Measurements from ENCODE around the gene SLC12A8. TPM values are rescaled to one million over a fixed set of nuclear protein-coding genes. Genes with fewer than 3 reads are reported as not detected.

Gene SLC12A8
- 1 to 10 TPM; 3.0 to 4.1 TPM for total RNA-seq

GRCh38 chr3:125212509-125213363, at the start of gene SLC12A8:
TSS of gene SLC12A8 (minus strand) at chr3:125212748. CDS start at chr3:125211349, 1,399 bp downstream.
- Histone ChIP-seq H3K4me1 (ENCODE audit: control insufficient read depth in 1 of 2, low read depth in 2 of 2) (peaks cover 10 to 16% of the 10 kb centered on the region in 2 donors), H3K36me3 (no peaks in the 10 kb centered on the region), H3K4me3 (peak within 1 kb of the TSS; percentile 70), H3K27me3 (replicated peaks; ENCODE audit: insufficient read depth) (peaks cover 8% of the 10 kb centered on the region), H3K9me3 (no peaks in the 10 kb centered on the region), H3K27ac (no peak within 1 kb of the TSS)
- TF ChIP-seq CTCF (IDR thresholded peaks at IDR 0.05), result no peak
- no peak for DNase-seq (ENCODE audit: low spot score)
- ATAC-seq (ENCODE audit: insufficient number of reproducible peaks, low FRiP score, low read depth), result no peak

GRCh38 chr3:125262161-125262560, 49.6 kb upstream of the SLC12A8 start:
- no peaks in the 10 kb centered on the region for H3K9me3 ChIP-seq
- H3K4me3 ChIP-seq, result no peak overlapping the region
- H3K36me3 ChIP-seq, result no peaks in the 10 kb centered on the region
- no peak for TF ChIP-seq CTCF (IDR thresholded peaks at IDR 0.05)
- no peaks in the 10 kb centered on the region for H3K4me1 ChIP-seq (ENCODE audit: control insufficient read depth in 1 of 2, low read depth in 2 of 2)
- no peaks in the 10 kb centered on the region for H3K27me3 ChIP-seq (replicated peaks; ENCODE audit: insufficient read depth)
- DNase-seq (ENCODE audit: low spot score) (no peak), ATAC-seq (ENCODE audit: insufficient number of reproducible peaks, low FRiP score, low read depth) (no peak)
- H3K27ac ChIP-seq, result no peak overlapping the region

- Histone ChIP-seq H3K9me3 (no peaks in the 10 kb centered on the region), H3K27me3 (replicated peaks; ENCODE audit: insufficient read depth) (no peaks in the 10 kb centered on the region), H3K4me1 (ENCODE audit: control insufficient read depth in 1 of 2, low read depth in 2 of 2) (no peaks in the 10 kb centered on the region), H3K4me3 (no peak overlapping the region), H3K27ac (no peak overlapping the region), H3K36me3 (no peaks in the 10 kb centered on the region)
- DNase-seq (ENCODE audit: low spot score) (no peak), ATAC-seq (ENCODE audit: insufficient number of reproducible peaks, low FRiP score, low read depth) (no peak)
- TF ChIP-seq CTCF (IDR thresholded peaks at IDR 0.05), result no peak
Measured at GRCh38 chr3:125261031-125261430, 48.5 kb upstream of the SLC12A8 start.

- H3K9me3 ChIP-seq, result no peaks in the 10 kb centered on the region
- no peak for ATAC-seq (ENCODE audit: insufficient number of reproducible peaks, low FRiP score, low read depth)
- H3K27ac ChIP-seq, result no peak overlapping the region
- no peaks in the 10 kb centered on the region for H3K4me1 ChIP-seq (ENCODE audit: control insufficient read depth in 1 of 2, low read depth in 2 of 2)
- no peak for DNase-seq (ENCODE audit: low spot score)
- no peak overlapping the region for H3K4me3 ChIP-seq
- H3K27me3 ChIP-seq (replicated peaks; ENCODE audit: insufficient read depth), result no peaks in the 10 kb centered on the region
- no peaks in the 10 kb centered on the region for H3K36me3 ChIP-seq
- TF ChIP-seq CTCF (IDR thresholded peaks at IDR 0.05), result no peak
Measured at GRCh38 chr3:125260158-125260557, 47.6 kb upstream of the SLC12A8 start.

GRCh38 chr3:125257536-125257935, 45.0 kb upstream of the SLC12A8 start:
- no peak overlapping the region for H3K27ac ChIP-seq
- DNase-seq (ENCODE audit: low spot score) (no peak), ATAC-seq (ENCODE audit: insufficient number of reproducible peaks, low FRiP score, low read depth) (no peak)
- no peaks in the 10 kb centered on the region for H3K9me3 ChIP-seq
- TF ChIP-seq CTCF (IDR thresholded peaks at IDR 0.05), result no peak
- no peaks in the 10 kb centered on the region for H3K27me3 ChIP-seq (replicated peaks; ENCODE audit: insufficient read depth)
- H3K4me1 ChIP-seq (ENCODE audit: control insufficient read depth in 1 of 2, low read depth in 2 of 2), result no peaks in the 10 kb centered on the region
- no peaks in the 10 kb centered on the region for H3K36me3 ChIP-seq
- no peak overlapping the region for H3K4me3 ChIP-seq

Measured in thoracic aorta (tissue), 2 donors.